HL-60/S4 treated with retinoic acid at 250 ng/mL for 4 days and 3 days (cell line): ENCODE data around the gene SCIMP.
"Not testable (repeated sequence)": the region's sequence is repeated elsewhere in the genome, so short reads cannot be mapped to it uniquely, and the experiment has no call there.

Source experiments
- in situ Hi-C: fragments of 300-500 bp; cut with MboI; formaldehyde crosslinking; loops from 2 replicates; pipeline ENCODE4 v1.7.0; 2022; ENCODE audit warnings: low sequenced_read_pairs

SCIMP gene

GRCh38 chr17:5191541-5192417 lies 42.9 kb downstream of the SCIMP start, which contains the start of gene ZNF594:
TSS of gene ZNF594 (minus strand) at chr17:5191868. CDS start at chr17:5184256, 7,612 bp downstream.
- in situ Hi-C loops: no loop called here

- in situ Hi-C loops: no loop called here
These were observed 50.4 kb downstream of the SCIMP start for GRCh38 chr17:5184288-5184687.

GRCh38 chr17:5183410-5183793 lies 51.3 kb downstream of the SCIMP start:
- in situ Hi-C loops: no loop called here

GRCh38 chr17:5182597-5183409 lies 51.9 kb downstream of the SCIMP start:
- in situ Hi-C loops: no loop called here

GRCh38 chr17:5181509-5182305 lies 53.0 kb downstream of the SCIMP start:
- in situ Hi-C loops: no loop called here

- in situ Hi-C loops: no loop called here
These were observed 55.7 kb downstream of the SCIMP start for GRCh38 chr17:5179003-5179402.

- in situ Hi-C loops: not testable (repeated sequence)
These were observed 59.6 kb downstream of the SCIMP start for GRCh38 chr17:5175027-5175426.

- in situ Hi-C loops: not testable (repeated sequence)
These were observed 68.7 kb downstream of the SCIMP start for GRCh38 chr17:5165791-5166564.

- in situ Hi-C loops: no loop called here
These were observed 70.2 kb downstream of the SCIMP start for GRCh38 chr17:5164436-5164835.

GRCh38 chr17:5161793-5162192 lies 72.9 kb downstream of the SCIMP start:
- in situ Hi-C loops: not testable (repeated sequence)

- in situ Hi-C loops: not testable (repeated sequence)
These were observed 74.0 kb downstream of the SCIMP start for GRCh38 chr17:5160702-5161101.
